ENCODE results near the gene CACHD1. TPM values are rescaled to one million over a fixed set of nuclear protein-coding genes. Genes with fewer than 3 reads are reported as not detected.
"Not testable (repeated sequence)": the region's sequence is repeated elsewhere in the genome, so short reads cannot be mapped to it uniquely, and the experiment has no call there.

The CACHD1 gene
- total RNA-seq, 1 donor from 2014 or later = 4.2 TPM

DNA sequence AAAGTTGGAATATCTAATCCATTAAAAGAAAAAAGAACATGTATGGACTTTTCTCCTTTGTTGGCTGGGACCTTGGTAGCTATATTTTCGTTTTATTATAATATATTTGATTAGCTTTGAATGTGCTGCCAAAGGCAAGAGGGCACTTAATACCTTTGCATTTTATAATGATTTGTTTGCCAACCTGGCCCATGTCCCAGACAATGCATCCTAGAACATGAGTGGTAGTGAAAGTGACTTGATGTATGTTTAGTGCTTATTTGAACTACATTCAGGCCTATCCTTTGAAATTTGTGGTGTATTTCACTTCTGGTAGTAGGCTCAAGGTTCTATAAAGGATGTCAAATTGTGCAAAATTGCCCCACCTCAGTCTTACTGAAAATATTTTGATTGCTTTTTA is 25.9 kb downstream of the CACHD1 start:
- no peak for DNase-seq (ENCODE audit: low read depth in 2 of 2)

DNA sequence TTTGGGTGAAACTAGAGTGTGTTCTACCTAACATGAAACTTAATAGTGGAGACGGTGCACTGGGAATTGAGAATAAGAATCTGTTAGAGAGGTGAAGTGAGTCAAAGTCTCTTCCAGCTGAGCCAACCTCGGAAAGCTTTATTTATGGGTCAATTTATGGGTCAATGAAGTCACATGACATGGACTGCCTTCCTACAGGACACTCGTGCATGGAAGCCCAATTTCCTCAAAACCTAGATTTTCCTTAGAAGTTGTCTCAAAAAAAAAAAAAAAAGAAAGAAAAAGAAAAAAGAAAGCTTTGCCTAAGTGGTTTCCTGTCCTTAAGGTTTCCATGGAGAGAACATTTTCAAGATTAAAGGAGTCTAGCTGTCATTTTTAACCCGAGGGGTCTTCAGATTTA is 26.7 kb downstream of the CACHD1 start:
- DNase-seq (ENCODE audit: low read depth in 2 of 2) = no peak

DNA sequence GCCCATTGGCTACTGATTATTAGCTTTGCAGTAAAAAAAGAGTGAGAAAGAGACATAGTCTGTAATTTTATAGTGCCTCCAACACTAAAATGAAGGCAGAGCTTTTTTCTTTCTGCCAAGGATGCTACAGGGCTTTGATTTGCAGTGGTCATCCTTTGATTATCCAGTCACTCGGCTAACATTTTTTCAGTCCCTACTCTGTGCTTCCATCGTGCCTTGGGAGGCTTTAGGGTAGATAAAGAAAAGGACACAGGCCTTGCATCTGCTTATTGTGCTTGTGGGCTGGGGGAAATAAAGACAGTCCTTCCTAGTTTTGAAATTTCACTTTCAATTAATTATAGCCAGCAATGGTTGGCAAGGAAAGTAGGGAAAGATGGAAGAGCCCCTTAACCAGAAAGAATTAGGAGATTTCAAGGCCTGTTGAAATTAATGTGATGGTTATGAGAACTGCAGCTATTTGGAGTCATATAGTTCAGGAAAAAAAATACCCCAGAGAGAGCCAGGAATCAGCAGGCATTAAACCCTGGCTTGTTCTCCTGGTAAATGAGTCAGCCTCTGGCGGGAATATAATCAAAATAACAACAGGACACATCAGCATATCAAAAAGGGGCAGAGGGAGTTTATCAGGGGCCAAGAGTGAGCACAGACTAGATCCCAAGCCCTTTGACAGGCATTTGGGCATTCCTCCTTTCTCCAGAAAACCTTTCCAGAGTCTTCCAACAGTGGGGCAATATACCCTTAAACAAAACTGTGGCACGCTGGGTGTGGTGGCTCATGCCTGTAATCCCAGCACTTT is 27.4 kb downstream of the CACHD1 start:
- DNase-seq (ENCODE audit: low read depth in 2 of 2) = peak in 1 of 2 donors; percentile 33

DNA sequence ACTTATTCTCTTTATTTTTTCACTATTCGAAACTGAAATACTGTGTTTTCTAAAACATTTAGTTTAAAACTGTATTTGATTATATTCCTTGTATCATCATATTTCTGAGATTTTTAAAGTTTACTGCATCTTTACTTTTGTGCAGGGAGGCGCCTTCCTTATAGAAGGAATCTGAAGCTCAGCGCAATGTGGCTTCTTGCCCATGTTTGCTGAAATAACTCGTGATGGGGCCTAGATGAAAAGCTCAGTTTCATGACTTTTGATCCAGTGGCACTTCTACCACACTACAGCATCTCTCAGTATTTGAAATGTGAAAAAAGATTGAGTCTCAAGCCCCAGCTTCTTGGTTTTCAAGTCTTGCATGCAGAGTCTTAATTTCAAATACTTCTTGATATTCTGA is 28.4 kb downstream of the CACHD1 start:
- DNase-seq (ENCODE audit: low read depth in 2 of 2) = no peak

DNA sequence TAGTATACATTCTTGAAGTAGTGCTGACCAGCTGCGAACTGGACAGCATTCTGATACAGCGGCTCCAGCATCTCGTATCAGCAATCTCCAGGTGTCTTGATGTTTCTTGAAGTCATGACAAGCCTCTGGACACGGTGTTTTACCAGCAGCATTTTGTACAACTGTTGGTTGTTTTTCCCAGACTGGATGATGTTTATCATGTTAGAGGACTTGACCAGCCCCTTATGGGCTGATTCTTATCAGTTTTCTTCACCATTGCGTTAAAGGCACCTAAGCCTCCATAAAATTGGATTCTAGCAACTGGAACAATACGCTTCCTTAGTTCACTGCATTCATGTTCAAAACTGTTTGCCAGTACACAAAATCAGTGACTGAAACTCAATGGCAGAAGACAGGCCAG is 29.1 kb downstream of the CACHD1 start:
- DNase-seq (ENCODE audit: low read depth in 2 of 2) = no peak

DNA sequence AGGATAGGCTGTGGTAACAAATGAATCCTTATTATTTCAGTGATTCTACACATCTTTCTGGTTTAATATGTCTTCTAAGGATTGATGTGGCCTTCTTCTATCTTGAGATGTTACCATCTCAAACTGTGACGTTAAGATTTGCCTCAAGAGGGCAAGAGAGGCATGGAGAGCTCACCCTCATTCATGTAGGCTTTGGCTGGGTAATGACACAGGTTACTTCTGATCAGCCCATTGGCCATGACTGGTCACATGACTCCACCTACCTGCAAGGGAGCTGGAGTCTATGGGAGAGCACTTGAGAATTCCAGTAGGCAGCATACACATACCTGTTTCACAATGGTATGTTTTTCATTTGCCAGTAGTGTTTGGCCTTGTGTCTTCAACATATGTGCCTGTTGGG is 30.0 kb downstream of the CACHD1 start:
- DNase-seq (ENCODE audit: low read depth in 2 of 2) = no peak

DNA sequence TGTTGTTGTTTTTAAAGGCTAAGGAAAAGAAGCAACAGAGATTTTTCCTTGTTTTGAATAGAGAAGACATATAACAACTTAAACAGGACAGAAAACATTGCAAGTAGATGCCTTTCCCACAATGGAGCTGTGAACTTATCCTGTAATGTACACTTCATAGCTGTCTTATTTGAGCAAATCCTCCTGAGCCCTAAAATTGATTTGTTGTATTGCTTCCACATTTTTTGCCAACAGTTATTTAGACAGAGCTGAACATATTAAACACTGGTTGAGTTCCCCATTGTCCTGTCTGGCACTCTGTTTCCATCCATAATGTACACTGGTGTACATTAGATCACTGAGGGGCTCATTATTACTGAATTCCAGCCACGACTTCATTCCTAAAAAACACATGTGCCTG is 32.2 kb downstream of the CACHD1 start:
- DNase-seq (ENCODE audit: low read depth in 2 of 2) = no peak

DNA sequence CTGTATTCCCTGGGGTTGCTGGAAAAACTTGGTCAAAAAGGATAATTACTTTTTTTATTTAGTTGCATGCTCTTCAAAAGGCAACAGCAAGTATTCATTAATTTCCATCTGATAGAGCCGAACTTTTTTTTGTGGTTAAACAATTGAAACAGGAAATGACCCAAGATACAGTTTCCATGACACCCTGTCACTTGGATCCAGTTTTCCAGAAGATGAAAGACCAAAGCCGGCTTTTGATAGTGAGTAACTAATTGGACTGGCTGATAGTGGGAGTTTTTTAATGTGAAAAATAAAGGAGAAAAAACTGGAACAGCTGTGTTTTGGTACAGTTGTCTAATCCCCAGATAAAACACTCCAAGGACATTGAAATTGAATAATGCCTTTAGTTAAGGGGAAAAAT is 33.0 kb downstream of the CACHD1 start:
- DNase-seq (ENCODE audit: low read depth in 2 of 2) = peak; percentile 68 to 94

DNA sequence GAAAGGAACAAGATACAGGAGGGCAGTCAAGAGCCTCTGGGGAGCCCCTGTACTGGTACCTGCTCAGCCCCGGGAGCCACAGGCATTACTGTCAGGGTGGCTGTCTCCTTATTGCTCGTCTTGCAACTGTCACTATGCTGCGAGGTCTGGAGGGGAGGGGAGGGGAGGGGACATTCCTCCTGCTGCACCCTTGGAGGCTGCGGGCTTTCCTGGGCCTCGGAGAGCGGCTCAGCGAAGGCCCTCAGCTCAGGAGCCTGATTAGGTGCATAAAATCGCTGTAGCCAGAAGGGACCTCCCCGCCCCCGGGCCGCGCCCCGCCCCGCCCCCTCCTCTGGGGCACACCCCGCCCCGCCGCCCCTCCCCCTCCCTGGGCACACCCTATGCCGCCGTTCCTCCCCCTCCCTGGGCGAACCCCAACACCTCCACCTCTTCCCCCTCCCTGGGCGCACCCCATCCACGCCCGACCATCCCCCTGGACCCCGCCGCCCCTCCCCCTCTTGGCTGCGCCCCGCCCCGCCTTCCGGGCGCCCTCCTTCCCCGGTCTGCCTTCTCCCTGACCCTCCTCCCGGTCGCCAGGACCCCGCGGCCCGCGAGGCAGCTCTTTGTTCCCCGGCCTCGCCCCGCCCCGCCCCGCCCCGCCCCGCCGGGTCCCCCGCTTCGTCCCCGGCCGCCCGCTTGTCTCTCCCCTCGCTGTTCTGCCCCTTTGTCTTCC is 35.5 kb downstream of the CACHD1 start:
- no peak for DNase-seq (ENCODE audit: low read depth in 2 of 2)

DNA sequence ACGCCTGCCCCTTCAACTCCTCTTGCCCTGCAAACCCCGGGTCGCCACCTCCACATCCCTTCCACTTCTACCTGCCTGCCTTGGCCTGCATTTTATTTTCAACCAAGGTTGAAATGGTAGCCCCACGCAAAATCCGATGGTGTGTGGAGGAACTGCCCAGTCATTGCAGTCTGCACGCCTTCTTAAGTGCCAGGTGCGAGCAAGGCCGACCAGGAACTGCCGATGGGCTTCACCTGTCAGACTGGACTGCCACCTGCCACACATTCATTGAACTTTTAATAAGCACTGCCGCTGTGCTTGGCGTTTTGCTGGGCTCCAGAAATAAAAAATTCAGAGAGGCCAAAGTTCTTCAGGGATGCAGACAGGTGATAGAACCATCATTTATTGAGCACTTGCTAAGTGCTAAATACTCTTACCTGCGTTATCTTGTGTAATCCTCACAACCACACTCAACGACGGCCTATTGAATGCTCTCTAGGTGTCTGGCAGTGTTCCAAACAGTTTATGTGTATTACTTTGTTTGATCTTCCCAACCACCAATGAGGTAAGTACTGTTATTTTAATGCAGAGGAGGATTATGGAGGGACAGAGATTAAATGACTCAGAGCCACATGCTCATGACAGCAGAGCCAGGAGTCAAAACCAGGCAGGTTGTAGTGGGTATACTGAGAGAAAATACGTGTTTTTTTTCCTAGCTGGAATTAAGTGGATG is 36.2 kb downstream of the CACHD1 start:
- peak in 1 of 2 donors; percentile 45 for DNase-seq (ENCODE audit: low read depth in 2 of 2)

DNA sequence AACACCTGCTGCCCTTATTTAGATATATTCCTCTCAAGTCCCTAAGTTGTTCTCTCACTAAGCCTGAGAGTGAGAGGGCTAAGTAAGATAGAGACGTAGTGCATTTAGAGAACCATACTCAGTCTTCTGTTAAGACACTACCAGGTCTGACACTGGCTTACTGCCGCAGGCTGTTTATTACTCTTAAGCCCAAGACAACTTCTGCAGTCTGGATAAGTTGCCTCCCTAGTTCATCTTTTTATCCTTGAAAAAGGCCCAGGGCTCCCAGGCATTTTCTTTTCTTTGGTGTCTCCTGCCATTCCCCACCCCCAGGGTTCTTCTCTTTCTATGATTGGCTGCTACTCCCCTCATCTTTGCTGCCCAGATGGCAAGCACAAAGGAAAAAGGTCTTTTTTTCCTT is 38.7 kb downstream of the CACHD1 start:
- no peak for DNase-seq (ENCODE audit: low read depth in 2 of 2)

DNA sequence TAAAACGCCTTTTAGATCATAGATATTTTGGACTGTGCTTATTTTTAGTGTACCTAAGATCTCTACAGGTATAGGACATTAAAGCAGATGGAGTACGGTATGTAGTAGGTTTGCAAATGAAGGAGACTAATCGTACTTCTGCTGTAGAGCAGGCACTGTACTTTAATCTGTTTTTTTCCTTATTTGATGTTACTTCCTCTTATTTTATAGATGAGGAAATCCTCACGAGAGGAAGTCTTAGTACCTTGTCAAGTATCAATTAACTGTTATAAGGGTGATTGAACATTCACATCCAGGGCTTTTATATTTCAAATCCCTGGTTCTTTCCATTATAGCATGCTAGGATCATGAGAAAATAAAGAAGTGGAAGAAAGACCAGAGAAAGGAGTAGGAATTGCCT is 41.1 kb downstream of the CACHD1 start:
- DNase-seq (ENCODE audit: low read depth in 2 of 2) = no peak

DNA sequence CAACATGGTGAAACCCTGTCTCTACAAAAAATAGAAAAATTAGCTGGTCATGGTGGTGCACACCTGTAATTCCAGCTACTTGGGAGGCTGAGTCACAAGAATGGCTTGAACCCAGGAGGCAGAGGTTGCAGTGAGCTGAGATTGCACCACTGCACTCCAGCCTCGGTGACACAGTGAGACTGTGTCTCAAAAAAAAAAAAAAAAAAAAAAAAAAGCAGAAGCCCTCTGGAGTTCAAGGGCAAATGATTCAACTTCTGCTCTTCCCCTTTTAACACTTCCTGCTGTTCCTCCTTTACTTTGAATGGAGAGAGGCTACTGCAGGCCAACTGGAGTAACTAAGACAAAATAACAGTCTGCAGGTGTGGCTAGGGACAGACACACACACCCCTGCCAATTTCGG is 42.3 kb downstream of the CACHD1 start:
- not testable (repeated sequence) for DNase-seq (ENCODE audit: low read depth in 2 of 2)

DNA sequence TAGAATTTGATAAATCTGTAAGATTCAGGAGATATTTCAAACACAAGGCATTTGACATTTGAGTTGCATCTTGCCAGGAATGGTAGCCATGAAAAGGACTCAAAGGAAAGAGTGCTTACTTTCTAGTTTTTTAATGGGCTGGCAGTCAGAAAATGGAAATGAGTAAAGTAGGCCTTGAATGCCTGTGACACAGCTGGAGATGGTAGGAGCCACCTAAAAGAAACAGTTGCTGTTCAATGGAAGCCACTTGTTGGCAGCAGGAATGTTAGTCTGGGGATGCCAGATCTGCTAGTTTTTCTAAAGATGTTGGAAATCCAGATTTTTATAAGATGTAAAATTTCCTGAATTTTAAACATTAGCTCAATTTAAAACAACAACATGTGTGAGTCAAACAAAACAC is 43.6 kb downstream of the CACHD1 start:
- DNase-seq (ENCODE audit: low read depth in 2 of 2) = no peak

DNA sequence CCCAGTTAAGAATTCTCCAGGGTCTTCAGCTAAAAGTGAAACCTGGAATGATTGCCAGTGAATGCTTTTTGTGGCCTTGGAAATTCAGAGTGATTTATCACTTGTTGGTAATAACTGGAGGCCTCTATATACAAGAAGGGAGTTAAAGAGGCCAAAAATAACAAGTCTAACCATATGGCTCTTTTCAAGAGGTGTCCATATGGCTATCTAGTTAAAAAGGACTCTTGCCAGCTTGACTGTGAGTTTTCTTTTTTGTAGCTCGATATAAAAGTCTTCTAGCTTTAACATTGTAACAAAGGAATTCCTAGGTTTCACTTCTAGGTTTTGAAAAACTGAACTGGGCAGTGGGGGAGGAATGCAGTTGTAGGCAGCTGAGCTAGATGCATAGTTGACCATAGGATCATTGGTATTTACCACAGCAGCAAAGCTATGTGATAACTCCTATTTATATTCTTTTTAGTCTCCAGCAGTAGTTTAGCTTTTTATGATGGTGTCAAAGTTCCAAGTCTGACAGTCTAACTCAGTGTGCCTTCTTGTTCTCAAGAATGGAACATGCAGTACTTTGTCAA is 44.4 kb downstream of the CACHD1 start:
- peak; percentile 34 to 59 for DNase-seq (ENCODE audit: low read depth in 2 of 2)

DNA sequence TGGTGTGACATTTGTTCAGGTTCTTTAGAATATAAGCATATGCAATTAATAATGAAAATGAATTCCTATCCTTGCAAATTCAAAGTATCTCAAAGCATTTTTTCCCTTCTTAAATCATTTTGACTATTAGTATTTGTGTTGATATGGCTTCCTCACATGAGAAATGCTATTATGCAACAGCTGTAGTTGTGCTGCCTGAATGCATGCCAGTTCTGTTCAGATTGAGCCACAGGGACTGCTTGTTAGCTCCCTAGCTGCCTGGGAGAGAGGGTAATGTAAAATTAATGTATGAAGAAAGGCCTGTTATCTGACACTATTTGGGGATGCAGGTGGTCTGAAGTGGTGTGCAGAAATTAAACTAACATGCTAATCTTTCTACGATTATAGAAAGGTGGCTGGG is 45.5 kb downstream of the CACHD1 start:
- peak in 1 of 2 donors; percentile 70 for DNase-seq (ENCODE audit: low read depth in 2 of 2)

DNA sequence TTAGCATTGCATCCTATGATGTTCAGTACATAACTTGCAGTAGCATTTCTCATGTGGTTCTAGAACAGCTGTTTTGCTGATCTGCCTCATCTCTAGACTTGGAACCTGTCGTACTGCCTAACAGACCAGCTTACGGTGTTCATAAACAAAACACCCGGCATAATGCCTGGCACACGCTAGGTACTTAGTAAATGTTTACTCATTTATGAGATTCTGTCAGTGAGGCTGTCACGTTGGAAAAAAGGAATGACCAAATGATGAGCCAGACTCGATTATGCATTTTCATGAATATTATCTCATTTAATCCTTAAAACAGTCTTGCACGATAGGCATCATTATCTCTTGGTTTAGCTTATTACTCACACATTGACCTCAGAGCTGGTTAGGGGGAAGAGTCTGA is 46.4 kb downstream of the CACHD1 start:
- no peak for DNase-seq (ENCODE audit: low read depth in 2 of 2)

DNA sequence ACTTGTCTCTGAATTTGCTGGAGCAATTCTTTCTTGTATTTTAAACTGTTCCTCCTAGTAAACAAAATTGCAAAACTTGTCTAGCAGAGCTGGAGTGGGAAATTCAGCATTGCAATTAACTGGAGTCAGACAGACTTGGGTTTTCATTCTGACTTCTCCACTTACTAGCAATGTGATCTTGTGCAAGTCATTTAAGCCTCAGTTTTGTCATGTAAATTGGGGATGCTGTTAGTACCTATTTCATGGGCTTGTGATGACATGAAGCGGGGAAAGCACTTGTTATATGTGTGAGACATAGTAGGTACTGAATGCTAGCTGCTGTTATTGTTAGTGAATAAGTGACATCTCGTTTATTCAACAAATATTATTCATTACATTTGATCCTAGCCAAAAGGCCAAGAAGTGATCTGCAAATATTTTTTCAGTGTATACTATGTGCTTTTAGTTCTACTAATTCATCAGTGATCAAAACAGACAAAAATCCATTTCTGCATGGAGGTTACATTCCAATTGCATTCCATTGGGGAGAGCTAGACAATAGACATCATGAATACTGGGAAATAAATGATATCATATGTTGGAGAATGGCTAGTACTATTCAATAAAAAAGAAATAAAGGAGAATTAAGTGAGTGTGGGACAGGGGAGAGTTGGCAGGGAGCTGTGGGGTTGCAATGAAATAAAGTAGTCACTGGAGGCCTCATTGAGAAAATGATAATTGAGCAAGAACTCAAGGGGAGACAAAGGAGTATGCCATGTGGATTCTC is 47.1 kb downstream of the CACHD1 start:
- peak; percentile 23 to 74 for DNase-seq (ENCODE audit: low read depth in 2 of 2)

DNA sequence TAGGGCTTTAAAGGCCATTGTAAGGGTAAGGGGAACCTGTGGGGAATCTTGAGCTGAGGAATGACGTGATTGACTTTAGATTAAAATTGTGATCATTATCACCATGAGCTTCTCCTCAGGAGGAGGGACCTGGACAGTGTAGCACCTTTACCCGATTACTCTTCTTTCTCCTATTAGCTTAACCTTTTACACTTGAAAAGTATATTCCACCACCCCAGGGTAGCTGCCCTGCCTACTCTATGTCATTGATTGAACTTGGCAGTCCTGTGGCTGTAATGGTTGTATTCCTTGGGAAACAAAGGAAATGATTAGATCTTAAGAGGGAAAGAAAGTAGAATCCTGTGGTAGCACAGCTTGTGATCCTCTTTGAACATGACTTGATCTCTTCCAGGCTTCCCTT is 47.7 kb downstream of the CACHD1 start:
- no peak for DNase-seq (ENCODE audit: low read depth in 2 of 2)

DNA sequence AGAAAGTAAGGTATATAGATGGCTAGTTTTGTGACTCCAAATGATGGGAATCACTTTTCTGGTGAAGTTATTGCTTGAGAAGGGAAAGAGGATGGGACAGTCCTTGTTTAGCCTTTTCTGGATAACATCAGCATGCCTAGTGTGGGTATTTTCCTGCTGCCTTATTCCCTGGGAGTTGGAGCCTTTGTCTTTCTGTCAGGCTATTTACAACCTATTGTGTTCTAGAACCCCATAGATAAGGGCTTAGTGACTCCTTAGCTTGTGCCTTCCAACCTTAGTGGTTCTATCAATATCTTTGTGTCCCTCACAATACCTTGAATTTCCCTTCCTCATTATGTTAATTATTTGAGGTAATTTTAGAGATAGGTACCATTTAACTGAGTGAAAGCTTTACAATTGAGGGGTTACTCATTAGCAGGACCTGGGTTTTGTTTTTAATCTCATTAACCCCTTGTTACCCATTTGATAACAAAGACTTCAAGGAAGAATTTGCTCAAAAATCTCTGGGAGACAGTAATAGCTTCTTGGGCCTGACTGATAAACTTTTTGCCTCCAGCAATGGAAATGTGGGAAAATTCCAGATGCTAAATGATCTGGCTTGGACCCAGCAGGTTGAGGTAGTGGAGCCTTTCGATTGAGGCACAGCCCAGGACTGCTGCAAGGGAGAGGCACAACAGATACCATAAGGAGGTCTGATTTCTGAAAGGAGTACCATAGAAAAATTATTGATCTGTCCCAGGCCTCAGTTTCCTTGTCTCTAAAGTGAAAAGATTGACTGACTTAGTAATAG is 49.0 kb downstream of the CACHD1 start:
- DNase-seq (ENCODE audit: low read depth in 2 of 2) = no peak

DNA sequence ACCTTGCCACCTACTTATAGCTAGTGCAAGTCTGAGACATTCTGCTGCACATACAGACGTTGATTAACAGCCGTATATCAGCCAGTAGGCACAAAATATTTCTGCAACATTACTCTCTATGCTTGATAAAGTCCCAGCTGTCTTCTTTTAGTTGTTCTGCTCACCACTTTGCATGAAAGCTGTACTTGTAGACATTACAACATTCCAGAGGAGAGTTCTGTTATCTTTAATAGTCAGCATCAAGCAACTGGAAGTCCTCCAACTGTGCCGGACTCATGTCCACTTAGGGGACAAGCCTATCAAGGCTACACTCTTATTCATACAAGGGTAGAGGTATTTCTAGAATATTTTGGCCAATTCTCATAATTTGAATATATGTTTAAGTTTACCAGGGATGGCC is 50.0 kb downstream of the CACHD1 start:
- DNase-seq (ENCODE audit: low read depth in 2 of 2) = no peak
